ENCODE data around the gene TDRD9.
A peak's percentile ranks its signal among the peaks of the same experiment; 100 is the strongest.

GRCh38 chr14:104094709-104095425, 166.6 kb downstream of the TDRD9 start:
- no peak for TF ChIP-seq EZH2 (IDR thresholded peaks at IDR 0.05; ENCODE audit: insufficient read depth, low read length)
- peak; percentile 43 for TF ChIP-seq CTCF (IDR thresholded peaks at IDR 0.05; ENCODE audit: insufficient read depth, low read depth, low read length)
